HG03442 (cell line): ENCODE measurements around the gene SLC37A1.

Experiments
- ATAC-seq: cut with Tn5 transposase; IDR thresholded peaks from one replicate; pipeline ENCODE4 v1.9.1; 2021; ENCODE audit warnings: mild to moderate bottlenecking, moderate library complexity; ENCODE audit not compliant: unreplicated experiment

Gene SLC37A1

DNA sequence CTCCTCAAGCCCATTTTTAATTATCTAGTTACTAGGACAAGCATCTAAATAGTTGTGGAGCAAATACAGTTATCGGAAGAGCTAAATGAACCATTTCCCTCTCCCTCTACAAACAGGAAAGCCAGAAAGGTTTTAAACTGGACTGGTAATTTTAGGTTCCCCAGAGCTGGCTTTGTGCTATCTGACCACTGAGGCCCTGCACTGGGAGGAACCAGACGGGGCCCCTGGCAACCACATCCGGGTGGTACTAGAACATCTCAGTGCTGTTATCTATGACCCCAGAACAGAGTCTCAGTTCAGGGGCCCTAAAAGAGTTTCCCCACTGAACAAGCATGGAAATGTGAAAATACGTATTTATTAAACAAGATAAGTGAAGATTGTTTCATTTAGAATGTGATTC is 9.9 kb upstream of the SLC37A1 start:
- no peak for ATAC-seq

DNA sequence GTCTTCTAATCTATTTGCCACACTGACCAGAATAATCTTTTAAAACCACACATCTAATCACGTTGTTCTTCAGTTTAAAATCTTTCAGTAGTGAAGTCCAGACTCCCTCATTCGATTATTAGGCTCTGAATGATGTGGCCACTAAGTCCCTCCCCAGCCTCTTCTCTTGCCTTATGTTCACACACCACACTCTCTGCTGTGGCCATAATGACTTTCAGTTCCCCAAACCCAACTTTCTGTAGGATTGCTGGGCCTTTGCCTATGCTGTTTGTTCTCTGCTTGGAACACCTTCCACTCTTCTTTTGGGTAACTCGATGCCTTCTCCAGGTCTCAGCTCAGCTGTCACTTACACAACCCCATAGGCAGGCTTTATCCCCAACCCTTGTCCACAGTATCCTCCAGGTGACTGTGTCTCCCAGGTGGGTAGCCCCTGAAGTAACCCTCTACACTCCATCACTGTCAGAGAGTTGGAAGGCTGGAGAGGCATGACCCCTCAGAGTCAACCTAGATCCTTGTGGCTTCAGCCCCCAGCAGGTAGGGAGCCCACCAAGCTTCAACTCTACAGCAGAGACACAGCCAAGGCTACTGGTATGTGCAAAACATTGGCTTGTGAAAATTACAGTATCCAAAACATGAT is 8.4 kb upstream of the SLC37A1 start:
- ATAC-seq: peak; percentile 63

DNA sequence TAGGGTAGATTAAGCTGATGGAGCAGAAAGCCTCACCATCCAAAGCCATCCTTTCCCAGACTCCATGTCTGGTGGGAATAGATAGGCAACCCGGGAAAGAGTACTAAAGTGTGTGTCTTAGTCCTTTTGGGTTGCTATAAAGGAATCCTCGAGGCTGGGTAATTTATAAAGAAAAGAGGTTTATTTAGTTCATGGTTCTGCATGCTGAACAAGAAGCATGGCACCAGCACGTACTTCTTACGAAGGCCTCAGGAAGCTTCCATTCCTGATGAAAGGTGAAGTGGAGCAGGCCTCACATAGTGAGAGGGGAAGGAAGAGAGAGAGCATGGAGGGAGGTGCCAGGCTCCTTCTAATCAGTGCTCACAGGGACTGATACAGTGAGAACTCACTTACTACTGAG is 6.2 kb upstream of the SLC37A1 start:
- ATAC-seq: no peak

DNA sequence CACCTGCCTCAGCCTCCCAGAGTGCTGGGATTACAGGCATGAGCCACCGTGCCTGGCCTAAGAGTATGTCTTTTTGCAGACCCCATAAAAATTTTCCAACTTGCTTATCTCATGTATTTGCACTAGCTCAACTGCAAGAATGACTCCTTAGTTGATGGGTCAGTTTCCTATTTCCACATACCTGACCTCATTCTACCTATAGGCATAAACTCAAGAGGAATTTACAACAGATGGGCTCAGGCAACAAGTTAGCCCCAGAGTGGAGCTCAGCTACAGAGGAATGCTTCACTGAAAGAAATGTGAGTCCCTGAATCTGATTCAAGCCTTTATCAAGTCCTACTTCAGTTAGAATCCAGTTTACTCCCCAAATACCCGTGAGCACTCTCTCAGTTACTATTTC is 5.3 kb upstream of the SLC37A1 start:
- ATAC-seq: no peak

DNA sequence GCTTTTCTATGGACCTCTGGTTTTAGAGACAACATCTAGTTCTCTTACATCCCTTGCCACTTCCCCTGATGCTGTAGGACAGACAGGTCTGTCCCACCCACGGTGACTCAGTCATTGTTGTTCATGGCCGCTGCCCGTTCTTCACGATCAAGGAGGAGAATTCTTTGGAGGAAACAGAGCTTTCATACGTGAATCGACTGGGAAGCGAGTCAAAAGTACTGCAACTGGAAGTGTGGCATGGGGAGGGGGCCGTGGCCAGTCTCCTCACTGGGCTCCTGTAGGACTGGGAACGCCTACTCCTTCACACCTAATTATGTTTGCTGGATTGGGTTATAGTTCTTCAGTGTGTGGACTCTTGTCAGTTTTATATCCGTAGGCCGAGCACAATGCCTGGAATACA is 4.4 kb upstream of the SLC37A1 start:
- no peak for ATAC-seq

DNA sequence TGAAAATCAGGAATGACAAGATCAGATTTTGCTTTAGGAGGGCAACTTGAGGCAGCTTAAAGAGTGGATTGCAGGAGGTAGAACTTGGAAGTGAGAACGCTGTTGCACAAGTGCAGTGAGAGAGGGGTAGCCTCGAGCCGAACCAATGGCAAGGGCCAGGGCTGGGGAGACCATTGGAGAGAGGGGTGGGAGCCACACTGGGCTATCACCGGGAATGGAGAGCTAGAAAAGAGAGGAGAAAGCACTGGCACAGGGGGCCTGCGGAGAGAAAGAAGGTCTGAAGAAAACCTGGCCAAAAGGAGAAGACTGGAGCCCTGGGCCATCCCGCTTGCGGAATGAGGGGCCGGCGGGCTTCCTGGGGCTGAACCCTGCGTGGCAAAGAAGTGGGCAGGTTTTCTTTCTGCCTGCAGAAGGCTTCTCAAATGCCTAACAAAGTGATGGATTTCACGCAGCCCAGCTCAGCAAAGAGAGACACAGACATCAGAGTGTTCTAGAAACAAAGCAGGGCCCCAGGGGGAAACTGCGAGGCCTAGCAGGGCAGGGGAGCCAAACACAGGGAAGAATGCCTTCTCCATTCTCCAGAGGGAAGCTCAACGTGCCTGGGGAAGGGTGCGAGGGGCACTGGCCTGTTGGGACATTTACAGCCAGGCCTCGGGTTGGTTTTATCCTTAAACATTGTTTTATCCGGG is 1.2 kb upstream of the SLC37A1 start:
- ATAC-seq: no peak

DNA sequence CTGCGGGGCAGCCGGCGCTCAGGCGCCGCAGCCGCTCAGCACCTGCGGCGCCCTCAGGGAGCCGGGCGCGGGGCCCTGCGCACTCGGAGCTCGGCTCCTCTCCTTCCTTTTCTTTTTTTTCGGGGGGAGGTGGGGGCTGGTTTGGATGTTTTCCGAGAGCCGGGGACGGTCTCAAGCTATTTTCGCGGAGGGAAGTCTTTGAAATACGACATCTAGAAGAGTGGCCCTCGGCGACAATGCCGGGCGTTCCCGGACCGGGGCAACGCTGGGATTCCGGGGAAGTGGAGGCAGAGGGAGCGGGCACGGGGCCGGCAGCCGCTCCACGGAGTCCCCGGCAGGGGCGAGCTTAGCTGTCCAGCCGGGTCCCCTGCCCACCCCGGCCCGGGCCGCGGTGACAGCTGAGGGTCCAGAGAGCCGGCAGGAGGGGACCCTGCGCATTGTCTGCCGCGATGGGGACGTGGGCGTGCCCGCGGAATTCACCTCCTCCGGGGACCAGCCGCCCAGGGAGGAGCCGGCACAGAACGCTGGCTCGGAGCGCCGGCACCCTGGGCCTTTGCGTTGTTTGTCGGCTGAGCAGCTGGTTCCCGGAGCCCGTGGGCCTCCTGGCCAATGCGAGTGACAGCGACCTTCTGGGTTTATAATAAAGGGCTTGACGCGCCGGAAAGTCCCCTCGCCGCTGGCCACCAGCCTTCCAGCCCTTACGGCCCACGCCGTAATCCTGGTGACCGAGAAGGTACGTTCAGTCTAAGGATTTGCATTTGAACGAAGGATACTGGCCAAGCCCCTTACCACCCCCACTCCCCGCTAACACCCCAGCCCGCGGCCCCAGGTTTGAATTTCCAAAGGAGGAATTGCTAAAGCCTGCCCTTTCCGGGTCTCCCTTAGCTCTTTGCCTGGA is 582 bp downstream of the SLC37A1 start:
- ATAC-seq: peak; percentile 40

DNA sequence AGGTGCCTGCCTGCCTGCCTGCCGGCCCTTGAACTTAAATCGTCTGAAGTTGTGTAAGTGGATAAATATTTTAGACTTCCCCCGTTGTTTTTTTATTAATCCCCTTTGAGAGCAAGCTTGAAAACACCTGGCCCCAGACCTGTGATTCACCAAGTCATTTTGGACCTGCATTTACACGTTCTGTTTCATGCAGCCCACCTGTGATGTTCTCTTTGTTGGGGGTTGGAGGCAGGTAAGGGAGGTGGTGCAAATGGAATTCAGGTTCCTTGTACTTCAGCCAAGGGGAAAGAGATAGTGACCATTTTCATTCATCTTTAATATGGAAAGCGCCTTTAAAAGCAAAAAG is 1.2 kb downstream of the SLC37A1 start:
- ATAC-seq: no peak

DNA sequence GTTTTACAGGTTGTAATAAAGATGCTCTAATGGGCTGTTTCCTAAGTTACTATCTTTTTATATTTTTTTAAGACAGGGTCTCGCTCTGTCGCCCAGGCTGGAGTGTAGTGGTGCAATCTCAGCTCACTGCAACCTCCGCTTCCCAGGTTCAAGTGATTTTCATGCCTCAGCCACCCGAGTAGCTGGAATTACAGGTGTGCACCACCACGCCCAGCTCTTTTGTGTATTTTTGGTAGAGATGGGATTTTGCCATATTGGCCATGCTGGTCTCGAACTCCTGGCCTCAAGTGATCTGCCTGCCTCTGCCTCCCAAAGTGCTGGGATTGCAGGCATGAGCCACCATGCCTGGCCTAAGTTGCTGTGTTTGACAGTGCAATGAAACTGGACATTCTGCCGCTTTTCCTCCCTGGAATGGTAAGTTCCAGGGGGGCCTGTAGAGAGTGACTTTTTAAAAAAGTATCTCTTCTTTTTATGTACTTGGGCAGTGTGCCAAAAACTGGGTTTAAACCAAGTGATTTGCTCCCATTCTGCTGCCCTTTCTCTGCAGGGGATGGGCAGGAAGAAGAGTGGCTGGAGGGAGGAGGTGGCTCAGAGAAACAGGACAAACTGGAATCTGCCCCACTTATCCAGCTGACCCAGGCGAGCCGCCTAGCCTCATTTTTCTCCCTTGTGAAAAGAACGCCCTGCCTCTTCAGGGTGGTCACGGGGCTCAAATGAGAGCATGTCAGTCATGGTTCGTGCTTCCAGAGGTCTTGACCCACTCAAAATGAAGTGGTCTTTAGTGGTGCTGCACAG is 2.3 kb downstream of the SLC37A1 start:
- no peak for ATAC-seq

DNA sequence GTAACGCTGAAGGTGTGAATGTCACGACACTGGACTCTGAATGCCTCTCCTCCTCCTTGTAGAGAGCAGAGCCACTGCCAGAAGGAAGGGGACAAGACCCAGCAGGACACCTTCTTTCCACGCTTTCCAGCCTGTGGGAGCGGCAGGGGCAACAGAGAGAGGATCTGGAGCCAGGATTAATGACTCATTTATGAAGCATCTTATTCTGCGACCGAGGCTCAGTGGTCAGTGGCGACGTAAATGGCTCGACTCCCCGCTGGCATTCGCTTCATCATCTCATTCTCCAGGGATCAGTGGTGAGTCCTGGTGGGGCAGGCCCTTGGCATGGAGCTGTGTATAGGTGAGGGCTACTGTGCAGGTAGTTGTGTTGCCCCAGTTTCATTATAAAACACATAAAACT is 4.6 kb downstream of the SLC37A1 start:
- ATAC-seq: no peak

DNA sequence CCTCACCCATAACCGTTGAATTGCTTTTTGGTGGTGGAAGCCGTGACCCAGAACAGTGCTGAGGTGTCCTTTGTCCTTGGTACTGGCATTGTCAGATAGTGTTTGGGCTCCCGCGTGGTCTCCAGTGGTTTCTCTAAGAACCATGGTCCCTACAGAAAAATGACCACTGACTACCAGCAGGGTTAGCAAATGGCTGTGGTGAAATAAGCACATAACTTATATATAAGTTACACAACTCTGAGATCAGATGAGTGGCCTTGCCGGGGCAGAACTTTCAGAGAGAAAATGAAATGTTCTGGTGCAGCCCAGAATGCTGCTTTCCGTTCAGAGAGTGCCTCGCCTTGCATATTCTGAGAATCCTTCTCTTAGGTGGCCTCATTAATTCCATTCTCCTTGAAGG is 5.0 kb downstream of the SLC37A1 start:
- no peak for ATAC-seq

DNA sequence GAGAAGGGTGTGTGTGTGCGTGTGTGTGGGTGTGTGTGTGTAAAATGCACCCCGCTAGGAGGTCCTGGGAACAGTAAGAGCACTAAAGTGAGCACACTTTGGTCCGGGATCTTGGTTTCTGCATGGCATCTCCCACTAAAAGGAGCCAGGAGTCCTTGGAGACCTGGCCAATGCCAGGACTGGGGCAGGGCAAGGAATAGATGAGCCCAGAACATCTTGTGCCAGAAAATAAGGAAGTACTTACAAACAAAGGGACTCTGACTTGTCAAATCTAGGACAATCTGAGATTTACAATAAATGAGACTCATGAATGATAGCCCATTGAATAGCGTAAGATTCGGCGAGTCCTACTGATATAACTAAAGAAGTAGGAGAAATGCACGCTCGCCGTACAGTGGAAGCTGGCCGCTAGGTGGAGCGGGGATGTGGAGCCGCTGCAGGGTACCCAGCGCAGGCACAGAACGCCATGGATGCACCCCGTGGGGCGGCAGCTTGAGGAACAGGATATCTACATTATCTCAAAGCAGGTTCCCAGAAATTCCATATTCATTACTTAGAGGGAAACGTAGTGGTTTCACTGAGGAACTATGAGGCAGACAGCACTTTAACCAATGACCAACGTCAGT is 7.1 kb downstream of the SLC37A1 start:
- no peak for ATAC-seq

DNA sequence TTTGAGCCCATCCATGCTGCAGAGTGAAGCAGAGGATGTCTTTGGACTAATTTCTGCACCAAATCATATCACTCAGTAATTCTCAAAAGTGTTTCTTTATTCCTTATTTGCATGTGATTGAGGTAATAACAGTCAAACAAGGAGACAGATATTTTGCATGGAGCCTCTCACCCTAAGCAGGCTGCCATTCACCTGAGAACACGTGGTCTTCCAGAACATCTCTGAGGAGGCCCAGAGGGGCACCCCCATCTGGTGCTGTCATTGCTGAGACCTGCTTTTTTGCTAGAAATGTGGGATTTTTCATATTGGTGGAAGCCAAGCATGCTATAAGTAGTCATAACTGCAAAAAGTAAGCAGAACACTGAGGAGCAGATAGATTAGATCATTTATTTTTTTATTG is 7.7 kb downstream of the SLC37A1 start:
- no peak for ATAC-seq

DNA sequence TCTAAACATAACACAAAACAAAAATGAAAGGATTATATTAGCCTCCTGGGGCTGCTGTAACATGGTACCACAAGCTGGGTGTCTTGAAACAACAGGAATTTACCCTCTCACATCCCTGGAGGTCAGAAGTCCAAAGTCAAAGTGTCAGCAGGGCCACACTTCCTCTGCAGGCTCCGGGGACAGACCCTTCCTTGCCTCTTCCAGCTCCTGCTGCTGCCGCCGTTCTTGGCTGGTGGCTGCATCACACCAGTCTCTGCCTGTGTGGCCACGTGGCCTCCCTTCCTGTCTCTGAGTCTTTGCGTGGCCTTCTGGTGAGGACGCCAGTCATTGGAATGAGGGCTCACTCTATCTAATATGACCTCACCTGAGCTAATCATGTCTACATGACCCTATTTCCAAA is 8.2 kb downstream of the SLC37A1 start:
- ATAC-seq: no peak

DNA sequence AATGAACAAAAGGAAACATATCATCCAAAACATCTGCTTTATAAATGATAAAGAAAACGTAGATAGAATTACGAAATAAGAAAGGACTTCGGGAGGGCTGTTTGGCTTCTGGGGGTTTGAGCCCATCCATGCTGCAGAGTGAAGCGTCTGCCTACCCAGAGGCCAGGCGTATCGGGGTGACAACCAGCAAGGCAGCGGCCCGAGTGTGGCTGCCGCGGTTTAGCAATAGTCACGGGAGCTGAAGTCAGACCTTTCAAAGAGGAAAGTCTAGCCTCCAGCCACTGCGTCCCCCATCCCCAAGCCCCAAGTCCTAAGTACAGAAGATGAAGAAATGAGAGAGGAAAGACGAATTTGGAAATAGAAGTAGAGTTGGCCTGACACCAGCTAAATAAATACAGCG is 8.6 kb downstream of the SLC37A1 start:
- no peak for ATAC-seq

DNA sequence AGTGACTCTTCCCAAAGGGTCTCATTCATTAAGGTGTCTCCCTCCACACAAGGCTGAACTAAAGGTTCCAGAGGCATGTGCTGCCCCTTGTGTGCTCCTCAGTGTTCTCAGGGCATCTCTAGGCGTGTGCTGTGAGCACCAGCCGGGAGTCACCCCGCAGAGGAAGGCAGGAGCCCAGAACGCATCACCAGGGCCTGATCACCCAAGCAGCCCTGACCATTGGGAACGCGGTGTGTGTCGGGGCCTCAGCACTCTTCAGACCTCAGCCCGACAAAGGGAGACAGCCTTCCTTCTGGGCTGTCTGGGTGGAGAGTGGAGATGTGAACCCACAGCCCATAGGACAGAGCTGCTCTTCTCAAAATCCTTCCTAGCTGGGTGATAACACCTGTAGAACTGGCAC is 9.1 kb downstream of the SLC37A1 start:
- ATAC-seq: no peak

DNA sequence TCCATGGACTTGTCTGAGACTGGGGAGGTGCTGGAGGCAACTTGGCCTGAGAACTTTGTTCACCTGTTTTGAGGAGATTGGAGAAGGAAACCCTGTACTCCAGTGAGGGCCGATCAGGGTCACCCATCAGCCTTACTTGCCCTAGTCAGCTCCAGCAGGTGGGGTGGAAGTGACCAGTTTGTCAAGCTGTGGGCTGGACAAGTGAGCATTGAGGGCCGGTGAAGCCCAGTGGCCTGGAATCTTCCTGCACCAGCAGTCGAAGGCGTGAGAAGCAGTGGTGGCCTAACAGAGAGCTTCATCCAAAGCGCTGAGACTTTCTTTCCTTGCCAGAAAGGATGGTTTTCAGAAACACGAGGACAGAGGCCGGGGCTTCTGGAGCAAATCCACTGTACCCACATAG is 9.6 kb downstream of the SLC37A1 start:
- ATAC-seq: no peak

DNA sequence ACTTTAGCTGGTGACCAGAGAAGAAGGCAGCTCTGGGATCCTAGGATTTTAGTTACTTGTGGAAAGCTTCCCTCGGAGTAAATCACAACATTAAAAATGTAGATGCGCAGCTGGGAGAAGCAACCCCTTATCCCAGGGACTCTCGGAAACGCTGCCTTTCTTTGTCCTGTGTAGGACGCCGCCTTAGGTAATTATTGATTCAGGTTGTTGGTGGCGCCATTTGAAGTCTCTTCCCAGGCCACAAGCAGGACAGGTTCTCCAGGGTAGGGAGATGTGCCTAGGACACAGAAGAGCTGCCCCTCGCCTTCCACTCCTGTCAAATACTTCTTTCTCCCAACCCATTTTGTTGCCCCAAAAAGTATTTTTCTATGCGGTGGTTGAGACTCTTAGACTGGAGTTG is 10.3 kb downstream of the SLC37A1 start:
- no peak for ATAC-seq

DNA sequence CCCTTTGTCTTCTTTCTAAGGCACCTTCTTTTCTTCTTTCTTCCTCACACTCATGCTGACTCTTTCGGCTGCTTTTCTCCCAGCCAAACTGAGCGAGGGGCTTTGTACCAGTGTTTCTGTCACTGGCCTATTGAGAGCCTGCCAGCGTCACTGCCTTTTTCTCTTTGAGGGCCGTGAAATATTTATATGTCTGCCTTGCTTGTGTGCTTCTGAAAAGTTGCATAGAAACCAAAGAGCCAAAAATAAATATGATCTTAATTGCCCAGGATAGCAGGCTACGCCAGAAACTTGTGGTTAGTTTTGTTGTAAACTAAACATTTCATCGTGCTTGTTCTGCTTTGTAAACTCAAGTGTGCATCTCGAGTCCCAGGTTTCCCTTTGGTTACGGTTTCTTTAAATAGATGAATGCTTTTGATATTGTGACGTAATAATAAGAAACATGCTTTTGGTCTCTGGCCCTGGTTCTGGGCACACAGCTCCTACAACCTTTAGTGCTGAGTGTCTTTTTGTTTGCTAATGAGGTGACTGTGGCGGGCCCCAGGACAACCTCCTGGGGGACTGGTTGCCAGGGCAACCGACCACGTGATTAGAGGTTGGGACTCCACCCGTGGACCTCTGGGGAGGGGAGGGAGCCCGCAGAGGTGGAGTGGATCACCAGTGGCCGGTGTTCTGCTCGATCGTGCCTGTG is 10.8 kb downstream of the SLC37A1 start:
- ATAC-seq: peak; percentile 70

DNA sequence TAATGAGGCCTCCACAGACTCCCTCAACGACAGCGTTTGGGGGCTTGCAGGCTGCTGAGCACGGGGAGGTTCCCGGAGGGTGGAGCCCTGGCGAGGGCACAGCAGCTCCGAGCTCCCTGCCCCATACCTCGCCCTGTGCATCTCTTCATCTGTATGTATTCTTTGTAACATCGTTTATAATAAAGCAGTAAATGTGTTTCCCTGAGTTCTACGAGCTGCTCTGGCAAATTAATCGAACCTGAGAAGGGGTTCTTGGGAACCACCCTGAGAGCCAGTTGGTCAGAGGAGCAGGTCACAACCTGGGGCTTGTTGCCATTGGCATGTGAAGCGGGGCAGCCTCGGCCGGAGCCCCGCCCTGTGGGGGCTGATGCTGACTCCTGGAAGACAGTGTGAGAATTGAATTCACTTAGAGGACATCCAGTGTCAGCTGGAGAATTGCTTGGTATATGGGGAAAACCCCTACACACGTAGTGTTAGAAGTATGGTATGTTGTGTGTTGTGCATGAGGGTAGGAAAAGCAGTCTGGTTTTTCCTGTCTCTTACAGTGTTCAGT is 11.5 kb downstream of the SLC37A1 start:
- ATAC-seq: peak; percentile 17
